Progenitor cell of endocrine pancreas (in vitro differentiated cells): Measurements from ENCODE around the gene KRT85. TPM values are rescaled to one million over a fixed set of nuclear protein-coding genes. Genes with fewer than 3 reads are reported as not detected.

Source experiments
- DNase-seq: peaks from one replicate; pipeline ENCODE4 v3.0.0; 2021; ENCODE audit warnings: low spot score; ENCODE audit not compliant: unreplicated experiment
- H3K27ac Mint-ChIP-seq: 2 replicates; pipeline ENCODE4 v1.8.0; 2021; ENCODE audit warnings: mild to moderate bottlenecking, moderate library complexity, mixed read lengths
- H3K27me3 Mint-ChIP-seq: 2 replicates; pipeline ENCODE4 v1.8.0; 2021; ENCODE audit warnings: mixed read lengths
- H3K36me3 Mint-ChIP-seq: 2 replicates; pipeline ENCODE4 v1.8.0; 2022; ENCODE audit warnings: mixed read lengths; ENCODE audit not compliant: insufficient read depth
- H3K4me1 Mint-ChIP-seq: 2 replicates; pipeline ENCODE4 v1.8.0; 2021; ENCODE audit warnings: low read depth, mixed read lengths
- H3K4me3 Mint-ChIP-seq: 2 replicates; pipeline ENCODE4 v1.8.0; 2021; ENCODE audit warnings: low read depth, mild to moderate bottlenecking, moderate library complexity, mixed read lengths
- H3K9me3 Mint-ChIP-seq: 2 replicates; pipeline ENCODE4 v1.8.0; 2021; ENCODE audit warnings: low read depth, mixed read lengths
- total RNA-seq: library from RNA; stranded (reverse); gene quantifications from 2 replicates; pipeline ENCODE4 v1.2.1, GENCODE V29; 2021
- TF ChIP-seq, protein P1 (sequence below): fragments of 200-600 bp; sonication (generic); IDR thresholded peaks from one replicate; pipeline ENCODE4 v1.5.0; 2021; ENCODE audit warnings: antibody characterized with exemption, mild to moderate bottlenecking; ENCODE audit not compliant: unreplicated experiment

Gene KRT85
- total RNA-seq, 1 donor from 2014 or later = not detected

DNA sequence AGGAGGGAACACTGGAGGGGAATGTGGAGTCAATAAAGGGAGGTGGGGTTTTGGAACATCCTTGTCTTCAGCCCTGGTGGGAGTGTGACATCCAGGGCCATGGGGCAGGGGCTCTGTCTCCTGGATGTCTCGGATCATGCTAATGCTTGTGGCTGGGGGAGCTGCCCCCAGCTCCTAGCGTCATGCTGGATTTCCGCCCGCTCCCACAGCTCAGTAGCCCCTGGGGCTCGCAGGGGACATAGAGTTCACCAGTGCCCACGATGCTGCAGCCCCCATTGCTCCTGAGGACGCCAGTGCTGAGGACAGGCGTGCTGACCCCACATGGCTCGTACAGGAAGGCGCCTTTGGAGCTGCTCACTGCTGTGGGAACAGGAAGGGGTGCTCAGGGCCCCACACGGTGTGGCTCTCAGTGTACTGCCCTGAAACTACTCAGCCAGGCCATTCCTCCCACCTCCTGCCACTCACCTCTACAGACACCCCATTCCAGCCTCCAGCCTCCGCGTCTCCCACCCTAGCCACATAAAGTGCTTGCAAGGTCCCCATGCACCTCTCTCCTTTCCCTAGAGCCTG lies 27.6 kb upstream of the KRT85 start:
- DNase-seq = no peak
- H3K4me1 Mint-ChIP-seq = peaks cover 7% of the 10 kb centered on the region
- no peak overlapping the region for H3K27ac Mint-ChIP-seq
- H3K9me3 Mint-ChIP-seq = no peaks in the 10 kb centered on the region
- TF ChIP-seq, protein P1, sequence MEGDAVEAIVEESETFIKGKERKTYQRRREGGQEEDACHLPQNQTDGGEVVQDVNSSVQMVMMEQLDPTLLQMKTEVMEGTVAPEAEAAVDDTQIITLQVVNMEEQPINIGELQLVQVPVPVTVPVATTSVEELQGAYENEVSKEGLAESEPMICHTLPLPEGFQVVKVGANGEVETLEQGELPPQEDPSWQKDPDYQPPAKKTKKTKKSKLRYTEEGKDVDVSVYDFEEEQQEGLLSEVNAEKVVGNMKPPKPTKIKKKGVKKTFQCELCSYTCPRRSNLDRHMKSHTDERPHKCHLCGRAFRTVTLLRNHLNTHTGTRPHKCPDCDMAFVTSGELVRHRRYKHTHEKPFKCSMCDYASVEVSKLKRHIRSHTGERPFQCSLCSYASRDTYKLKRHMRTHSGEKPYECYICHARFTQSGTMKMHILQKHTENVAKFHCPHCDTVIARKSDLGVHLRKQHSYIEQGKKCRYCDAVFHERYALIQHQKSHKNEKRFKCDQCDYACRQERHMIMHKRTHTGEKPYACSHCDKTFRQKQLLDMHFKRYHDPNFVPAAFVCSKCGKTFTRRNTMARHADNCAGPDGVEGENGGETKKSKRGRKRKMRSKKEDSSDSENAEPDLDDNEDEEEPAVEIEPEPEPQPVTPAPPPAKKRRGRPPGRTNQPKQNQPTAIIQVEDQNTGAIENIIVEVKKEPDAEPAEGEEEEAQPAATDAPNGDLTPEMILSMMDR = no peak
- no peaks in the 10 kb centered on the region for H3K36me3 Mint-ChIP-seq
- H3K27me3 Mint-ChIP-seq = peaks cover 27% of the 10 kb centered on the region
- H3K4me3 Mint-ChIP-seq = no peak overlapping the region

DNA sequence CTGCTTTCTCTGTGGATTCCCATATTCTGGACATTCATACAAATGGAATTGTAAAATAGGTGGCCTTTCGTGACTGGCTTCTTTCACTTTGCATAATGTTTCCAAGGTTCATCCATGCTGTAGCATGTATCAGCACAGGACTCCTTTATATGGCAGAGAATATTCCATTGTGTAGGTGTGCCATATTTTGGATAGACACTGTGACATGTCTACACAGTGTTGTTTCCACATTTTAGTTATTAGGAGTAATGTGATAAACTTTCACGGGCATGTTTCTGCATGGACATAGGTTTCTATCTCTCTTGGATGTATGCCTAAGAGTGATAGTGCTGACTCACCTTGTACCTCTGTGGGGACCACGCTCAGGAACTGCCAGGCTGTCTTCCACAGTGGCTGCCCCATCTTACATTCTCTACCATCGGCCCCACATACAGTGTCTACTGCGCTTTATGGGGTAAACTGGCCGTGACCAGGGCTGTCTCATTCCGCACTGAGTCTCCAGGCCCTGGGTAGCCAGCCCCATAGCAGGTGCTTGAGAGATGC lies 25.3 kb upstream of the KRT85 start:
- no peaks in the 10 kb centered on the region for H3K9me3 Mint-ChIP-seq
- no peaks in the 10 kb centered on the region for H3K36me3 Mint-ChIP-seq
- TF ChIP-seq, protein P1 = no peak
- no peak for DNase-seq
- no peak overlapping the region for H3K27ac Mint-ChIP-seq
- H3K4me1 Mint-ChIP-seq = peaks cover 9% of the 10 kb centered on the region
- peaks cover 35% of the 10 kb centered on the region for H3K27me3 Mint-ChIP-seq
- no peak overlapping the region for H3K4me3 Mint-ChIP-seq

DNA sequence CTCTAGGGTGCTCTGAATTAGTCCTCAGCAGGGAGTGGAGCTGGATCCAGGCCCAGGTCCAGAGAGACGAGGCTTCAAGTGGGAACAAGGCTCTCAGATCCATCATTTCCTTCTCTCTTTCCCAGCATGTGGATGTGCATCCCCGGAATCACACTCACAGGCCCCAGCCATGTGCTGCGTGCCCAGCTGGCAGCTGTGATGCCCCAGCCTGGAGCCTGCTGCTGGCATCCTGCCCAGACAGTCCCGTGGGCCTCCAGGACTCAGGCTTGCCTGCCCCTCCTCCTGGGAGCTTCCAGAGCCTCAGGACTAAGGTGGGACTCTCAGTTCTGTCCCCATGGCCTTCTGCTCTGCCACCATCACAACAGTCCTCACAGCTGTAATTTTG lies 24.3 kb upstream of the KRT85 start:
- peaks cover 9% of the 10 kb centered on the region for H3K4me1 Mint-ChIP-seq
- no peaks in the 10 kb centered on the region for H3K9me3 Mint-ChIP-seq
- DNase-seq = no peak
- H3K36me3 Mint-ChIP-seq = no peaks in the 10 kb centered on the region
- peaks cover 29% of the 10 kb centered on the region for H3K27me3 Mint-ChIP-seq
- no peak overlapping the region for H3K27ac Mint-ChIP-seq
- no peak overlapping the region for H3K4me3 Mint-ChIP-seq
- TF ChIP-seq, protein P1 = no peak

DNA sequence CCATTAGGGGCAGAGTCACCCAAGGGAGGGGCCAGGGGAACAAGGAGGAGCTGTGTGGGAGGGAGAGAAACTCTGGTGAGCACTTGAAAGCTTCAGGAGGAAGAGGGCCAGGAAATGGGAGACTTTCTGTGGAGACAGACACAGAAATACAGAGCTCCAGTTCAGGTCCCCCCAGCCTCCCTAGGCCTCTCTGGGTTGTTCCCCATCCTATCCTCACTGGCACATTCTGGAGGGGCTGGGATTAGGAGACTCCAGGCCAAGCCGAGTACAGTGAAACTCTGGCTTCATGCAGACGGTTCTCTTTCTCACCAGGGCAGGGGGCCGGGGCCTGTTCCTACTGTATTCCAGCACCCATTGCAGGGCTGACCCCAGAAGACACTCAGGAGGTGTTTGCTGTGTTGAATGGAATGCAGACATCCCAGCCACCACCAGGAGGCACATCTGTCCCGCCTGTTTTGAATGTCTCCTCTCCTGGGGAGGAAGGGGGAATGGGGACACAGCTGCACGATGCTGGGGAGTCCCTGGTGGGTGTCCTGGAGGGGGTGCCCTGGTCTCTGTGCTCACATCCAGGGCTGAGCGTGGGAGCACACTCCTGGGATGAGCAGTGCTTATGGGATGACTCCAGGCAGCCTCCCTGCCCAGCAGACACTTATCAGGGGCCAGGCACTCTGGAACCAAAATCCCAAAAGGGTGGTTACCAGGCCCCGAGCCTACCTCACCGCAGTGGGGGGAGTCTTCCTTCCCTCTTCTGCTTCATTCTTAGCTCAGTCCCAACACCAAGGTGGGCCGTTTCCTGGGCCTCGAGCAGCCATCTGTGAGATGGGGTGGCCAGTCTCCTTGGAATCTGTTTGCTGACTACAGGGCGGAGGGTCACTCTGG lies 23.7 kb upstream of the KRT85 start:
- TF ChIP-seq, protein P1 = peak; percentile 61
- no peak overlapping the region for H3K4me3 Mint-ChIP-seq
- peaks cover 24% of the 10 kb centered on the region for H3K27me3 Mint-ChIP-seq
- H3K36me3 Mint-ChIP-seq = no peaks in the 10 kb centered on the region
- no peak for DNase-seq
- no peak overlapping the region for H3K27ac Mint-ChIP-seq
- H3K9me3 Mint-ChIP-seq = no peaks in the 10 kb centered on the region
- peaks cover 9% of the 10 kb centered on the region for H3K4me1 Mint-ChIP-seq

DNA sequence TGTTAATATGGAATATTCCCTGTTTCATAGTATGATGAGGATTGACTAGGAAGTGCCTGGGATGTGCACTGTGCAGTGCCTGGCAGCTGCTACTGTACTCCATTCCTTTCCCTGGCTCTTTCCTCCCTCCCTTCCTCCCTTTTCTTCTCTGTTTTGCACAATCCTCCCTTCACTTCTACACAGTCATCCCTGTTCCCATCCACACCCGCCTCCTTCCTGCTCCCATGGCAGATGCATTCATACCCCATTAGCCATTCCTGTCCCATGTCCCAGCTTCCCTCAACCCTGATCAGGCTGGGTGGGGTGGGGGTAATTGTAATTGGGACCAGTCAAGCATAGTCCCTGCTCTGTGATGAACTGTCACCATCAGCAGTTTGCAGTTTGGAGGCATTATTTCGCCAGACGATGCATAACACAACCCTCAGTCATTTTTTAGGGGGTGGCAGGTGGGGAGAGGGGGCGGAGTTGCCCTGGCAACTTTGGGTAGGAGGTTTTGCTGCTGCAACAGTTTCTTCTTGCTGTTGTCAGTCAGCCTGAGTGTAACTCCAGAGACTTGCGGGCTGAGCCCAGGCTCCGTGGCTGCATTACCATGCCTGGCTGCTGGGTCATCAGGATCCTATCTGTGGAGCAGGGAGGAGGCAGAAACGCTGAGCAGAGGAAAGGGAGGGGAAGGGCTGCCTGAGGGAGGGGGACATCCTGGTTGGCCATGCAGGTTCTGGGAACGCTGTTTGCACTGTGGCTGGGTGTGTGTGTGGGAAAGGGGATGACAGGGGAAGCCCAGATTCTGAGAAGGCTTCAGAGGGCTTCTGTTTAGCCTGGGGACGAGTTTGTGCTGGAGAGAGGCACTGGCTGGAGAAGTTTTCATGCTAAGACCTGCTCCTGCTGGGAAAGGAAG lies 22.3 kb upstream of the KRT85 start:
- DNase-seq = no peak
- Mint-ChIP-seq H3K4me3 (no peak overlapping the region), H3K27me3 (peaks cover 22% of the 10 kb centered on the region), H3K4me1 (peaks cover 9% of the 10 kb centered on the region), H3K27ac (no peak overlapping the region), H3K36me3 (no peaks in the 10 kb centered on the region), H3K9me3 (no peaks in the 10 kb centered on the region)
- TF ChIP-seq, protein P1 = no peak
